DND-41 (cell line): ENCODE measurements around the gene CST11.

Source experiments
- EZH2 ChIP-seq: IDR thresholded peaks from 3 replicates; pipeline ENCODE4 v1.6.1; 2012; ENCODE audit warnings: borderline replicate concordance, low read depth, mild to moderate bottlenecking, moderate library complexity, low read length, inconsistent platforms; ENCODE audit not compliant: severe bottlenecking
- TF ChIP-seq, protein P1 (sequence below): IDR thresholded peaks from 2 replicates; pipeline ENCODE4 v1.5.1; 2012; ENCODE audit warnings: borderline replicate concordance, low read length, moderate library complexity, mild to moderate bottlenecking; ENCODE audit not compliant: poor library complexity, severe bottlenecking; ENCODE audit errors: extremely low read depth

DNA sequence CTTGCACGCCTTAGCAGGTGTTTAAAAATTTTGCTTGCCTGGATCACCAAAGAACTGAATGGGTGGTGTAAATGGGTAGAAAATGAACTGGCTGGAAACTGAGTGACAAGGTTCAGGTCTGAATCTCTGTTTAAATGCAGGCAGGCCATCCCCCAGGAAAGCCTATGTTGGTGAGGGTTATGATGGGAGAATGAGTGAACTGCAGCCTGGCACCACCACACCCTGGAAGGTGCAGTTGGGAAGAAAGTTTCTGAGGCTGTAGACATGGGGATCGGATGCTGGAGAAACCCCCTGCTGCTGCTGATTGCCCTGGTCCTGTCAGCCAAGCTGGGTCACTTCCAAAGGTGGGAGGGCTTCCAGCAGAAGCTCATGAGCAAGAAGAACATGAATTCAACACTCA is 12.7 kb downstream of the CST11 start:
- TF ChIP-seq, protein P1, sequence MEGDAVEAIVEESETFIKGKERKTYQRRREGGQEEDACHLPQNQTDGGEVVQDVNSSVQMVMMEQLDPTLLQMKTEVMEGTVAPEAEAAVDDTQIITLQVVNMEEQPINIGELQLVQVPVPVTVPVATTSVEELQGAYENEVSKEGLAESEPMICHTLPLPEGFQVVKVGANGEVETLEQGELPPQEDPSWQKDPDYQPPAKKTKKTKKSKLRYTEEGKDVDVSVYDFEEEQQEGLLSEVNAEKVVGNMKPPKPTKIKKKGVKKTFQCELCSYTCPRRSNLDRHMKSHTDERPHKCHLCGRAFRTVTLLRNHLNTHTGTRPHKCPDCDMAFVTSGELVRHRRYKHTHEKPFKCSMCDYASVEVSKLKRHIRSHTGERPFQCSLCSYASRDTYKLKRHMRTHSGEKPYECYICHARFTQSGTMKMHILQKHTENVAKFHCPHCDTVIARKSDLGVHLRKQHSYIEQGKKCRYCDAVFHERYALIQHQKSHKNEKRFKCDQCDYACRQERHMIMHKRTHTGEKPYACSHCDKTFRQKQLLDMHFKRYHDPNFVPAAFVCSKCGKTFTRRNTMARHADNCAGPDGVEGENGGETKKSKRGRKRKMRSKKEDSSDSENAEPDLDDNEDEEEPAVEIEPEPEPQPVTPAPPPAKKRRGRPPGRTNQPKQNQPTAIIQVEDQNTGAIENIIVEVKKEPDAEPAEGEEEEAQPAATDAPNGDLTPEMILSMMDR: no peak
- TF ChIP-seq EZH2: no peak
